ENCODE measurements around the gene OVOL3.

DNA sequence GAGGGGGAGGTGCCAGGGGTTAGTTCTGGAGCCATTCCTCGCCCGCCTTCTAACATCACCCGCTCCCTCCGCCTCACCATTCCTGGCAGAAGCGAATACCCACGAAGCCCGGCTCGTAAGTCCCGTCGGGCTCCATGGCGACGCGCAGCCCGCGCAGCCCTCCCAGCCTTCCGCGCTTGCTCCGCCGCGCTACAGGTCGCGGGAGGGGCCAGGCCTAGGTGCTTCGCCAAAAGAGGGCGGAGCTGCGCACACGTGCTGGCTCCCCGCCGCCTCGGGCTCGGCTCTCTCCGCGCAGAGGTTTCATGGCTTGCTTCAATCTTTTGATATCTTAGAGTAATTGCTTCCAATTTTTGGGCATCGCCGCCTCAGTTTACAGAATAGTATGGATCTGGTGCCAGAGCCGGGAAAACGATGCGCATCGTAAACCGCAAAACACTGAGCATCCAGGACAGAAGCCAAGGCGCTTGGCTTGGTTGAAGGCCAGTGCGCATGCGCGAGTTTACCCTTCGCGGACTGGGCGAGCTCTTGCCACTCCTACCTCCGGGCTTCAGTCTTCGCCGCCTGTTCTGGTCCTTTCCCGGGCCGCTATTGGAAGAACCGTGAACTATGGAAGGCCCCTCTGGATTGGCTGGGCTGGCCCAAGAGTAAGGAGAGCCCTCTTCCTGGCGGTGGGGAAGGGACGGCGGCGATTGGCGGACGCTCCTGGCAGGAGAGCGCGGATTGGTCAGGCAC lies 3.9 kb downstream of the OVOL3 start, which contains the start of gene POLR2I:
- TF ChIP-seq, protein P1, sequence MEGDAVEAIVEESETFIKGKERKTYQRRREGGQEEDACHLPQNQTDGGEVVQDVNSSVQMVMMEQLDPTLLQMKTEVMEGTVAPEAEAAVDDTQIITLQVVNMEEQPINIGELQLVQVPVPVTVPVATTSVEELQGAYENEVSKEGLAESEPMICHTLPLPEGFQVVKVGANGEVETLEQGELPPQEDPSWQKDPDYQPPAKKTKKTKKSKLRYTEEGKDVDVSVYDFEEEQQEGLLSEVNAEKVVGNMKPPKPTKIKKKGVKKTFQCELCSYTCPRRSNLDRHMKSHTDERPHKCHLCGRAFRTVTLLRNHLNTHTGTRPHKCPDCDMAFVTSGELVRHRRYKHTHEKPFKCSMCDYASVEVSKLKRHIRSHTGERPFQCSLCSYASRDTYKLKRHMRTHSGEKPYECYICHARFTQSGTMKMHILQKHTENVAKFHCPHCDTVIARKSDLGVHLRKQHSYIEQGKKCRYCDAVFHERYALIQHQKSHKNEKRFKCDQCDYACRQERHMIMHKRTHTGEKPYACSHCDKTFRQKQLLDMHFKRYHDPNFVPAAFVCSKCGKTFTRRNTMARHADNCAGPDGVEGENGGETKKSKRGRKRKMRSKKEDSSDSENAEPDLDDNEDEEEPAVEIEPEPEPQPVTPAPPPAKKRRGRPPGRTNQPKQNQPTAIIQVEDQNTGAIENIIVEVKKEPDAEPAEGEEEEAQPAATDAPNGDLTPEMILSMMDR (conservative IDR thresholded peaks at IDR 0.05; ENCODE audit: low read length): no peak
- TF ChIP-seq EZH2phosphoT487 (IDR thresholded peaks at IDR 0.05; ENCODE audit: borderline replicate concordance, low read depth, low read length): no peak

All from OCI-LY7 (cell line).